Suprapubic skin (tissue), 4 donors: ENCODE measurements around the gene LRRC8B.

Experiments used
- CTCF ChIP-seq, 2 donors: fragments of 200-600 bp in 1 of 2; fragments of 450-650 bp in 1 of 2; sonication (generic) in 1 of 2; IDR thresholded peaks; one replicate each; pipeline ENCODE4 v1.5.1; 2016 to 2019; ENCODE audit warnings: antibody characterized with exemption in 2 of 2, mild to moderate bottlenecking in 1 of 2, moderate library complexity in 1 of 2
- EP300 ChIP-seq: sonication (generic); formaldehyde crosslinking; IDR thresholded peaks from one replicate; pipeline ENCODE4 v1.6.1; 2017; ENCODE audit warnings: antibody characterized with exemption
- POLR2A ChIP-seq, 2 donors: fragments of 450-650 bp; IDR thresholded peaks; one replicate each; pipeline ENCODE4 v1.6.1; 2017; ENCODE audit warnings: antibody characterized with exemption in 2 of 2, mild to moderate bottlenecking in 2 of 2, moderate library complexity in 2 of 2
- POLR2AphosphoS5 ChIP-seq, 3 donors: sonication (generic); formaldehyde crosslinking; IDR thresholded peaks; one replicate each; pipeline ENCODE4 v1.6.1; 2017; ENCODE audit warnings: antibody characterized with exemption in 3 of 3

- TF ChIP-seq CTCF (IDR thresholded peaks at IDR 0.05) (no peak), POLR2AphosphoS5 (IDR thresholded peaks at IDR 0.05) (no peak), POLR2A (IDR thresholded peaks at IDR 0.05) (no peak), EP300 (no peak)
Observed at GRCh38 chr1:89607586-89608318, 83.1 kb downstream of the LRRC8B start.
